Ovary (tissue), 3 donors: Measurements from ENCODE around the gene NCR3LG1.

ENCODE experiments used
- EP300 ChIP-seq: sonication (generic); formaldehyde crosslinking; IDR thresholded peaks from one replicate; pipeline ENCODE4 v1.6.1; 2017; ENCODE audit warnings: antibody characterized with exemption
- POLR2A ChIP-seq: fragments of 450-650 bp; IDR thresholded peaks from one replicate; pipeline ENCODE4 v1.6.1; 2017; ENCODE audit warnings: antibody characterized with exemption, mild to moderate bottlenecking, moderate library complexity
- TF ChIP-seq, protein P1 (sequence below), 3 donors: fragments of 450-650 bp in 2 of 3; fragments of 200-600 bp in 1 of 3; IDR thresholded peaks; one replicate each; pipeline versions ENCODE4 v1.5.1 to v1.8.0; 2016 to 2022; ENCODE audit warnings: antibody characterized with exemption in 3 of 3, mild to moderate bottlenecking in 1 of 3
- donor health status: DM: no; HTN: no; CAD: no.

DNA sequence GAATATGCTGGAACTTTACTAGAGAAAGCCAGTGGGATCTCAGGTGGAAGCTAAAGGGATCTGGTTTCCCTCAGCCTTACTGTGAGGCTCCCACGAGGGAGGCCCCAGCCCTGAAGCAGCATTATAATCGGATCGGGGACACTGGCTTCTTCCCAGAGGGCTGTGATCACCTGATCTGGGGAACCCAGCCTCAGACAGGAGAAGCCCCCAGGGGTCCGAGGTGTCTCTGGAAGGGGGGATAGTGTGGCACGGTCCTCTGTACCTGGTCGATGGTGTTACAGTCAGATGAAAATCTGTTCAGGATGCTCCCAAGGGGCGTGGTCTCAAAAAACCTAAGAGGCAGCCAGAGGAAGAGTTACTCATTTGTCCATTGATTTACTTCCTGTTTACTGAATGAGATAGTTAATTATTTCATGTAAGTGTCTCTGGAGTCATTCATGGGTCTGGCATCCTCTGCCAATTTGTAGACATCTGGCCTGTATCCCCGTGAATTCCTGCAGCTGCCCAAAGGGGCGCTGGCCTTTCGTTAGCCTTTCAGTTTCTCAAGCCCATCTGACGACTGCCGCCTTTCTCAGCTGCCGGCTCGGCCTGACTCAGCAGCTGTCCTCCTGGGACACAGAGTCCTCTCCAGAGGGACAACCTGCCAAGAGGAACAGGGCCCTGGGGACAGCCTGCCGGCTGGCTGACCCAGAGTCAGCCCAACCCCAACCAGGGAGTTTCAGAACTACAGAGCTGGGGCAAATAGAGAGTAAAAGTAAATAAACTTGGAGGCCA lies 53.8 kb downstream of the NCR3LG1 start:
- TF ChIP-seq, protein P1, sequence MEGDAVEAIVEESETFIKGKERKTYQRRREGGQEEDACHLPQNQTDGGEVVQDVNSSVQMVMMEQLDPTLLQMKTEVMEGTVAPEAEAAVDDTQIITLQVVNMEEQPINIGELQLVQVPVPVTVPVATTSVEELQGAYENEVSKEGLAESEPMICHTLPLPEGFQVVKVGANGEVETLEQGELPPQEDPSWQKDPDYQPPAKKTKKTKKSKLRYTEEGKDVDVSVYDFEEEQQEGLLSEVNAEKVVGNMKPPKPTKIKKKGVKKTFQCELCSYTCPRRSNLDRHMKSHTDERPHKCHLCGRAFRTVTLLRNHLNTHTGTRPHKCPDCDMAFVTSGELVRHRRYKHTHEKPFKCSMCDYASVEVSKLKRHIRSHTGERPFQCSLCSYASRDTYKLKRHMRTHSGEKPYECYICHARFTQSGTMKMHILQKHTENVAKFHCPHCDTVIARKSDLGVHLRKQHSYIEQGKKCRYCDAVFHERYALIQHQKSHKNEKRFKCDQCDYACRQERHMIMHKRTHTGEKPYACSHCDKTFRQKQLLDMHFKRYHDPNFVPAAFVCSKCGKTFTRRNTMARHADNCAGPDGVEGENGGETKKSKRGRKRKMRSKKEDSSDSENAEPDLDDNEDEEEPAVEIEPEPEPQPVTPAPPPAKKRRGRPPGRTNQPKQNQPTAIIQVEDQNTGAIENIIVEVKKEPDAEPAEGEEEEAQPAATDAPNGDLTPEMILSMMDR (IDR thresholded peaks at IDR 0.05) = no peak
- TF ChIP-seq POLR2A = no peak
- TF ChIP-seq EP300 = no peak
